GM20000 (cell line): ENCODE measurements around the gene RRAS.

Experiments
- DNase-seq: peaks from one replicate; pipeline ENCODE4 v3.0.0; 2012; ENCODE audit warnings: low spot score
- CTCF ChIP-seq: IDR thresholded peaks from 2 replicates; pipeline ENCODE4 v1.5.1; 2012; ENCODE audit warnings: mild to moderate bottlenecking, control low read depth; ENCODE audit errors: extremely low read depth, missing control alignments

RRAS gene

GRCh38 chr19:49601482-49602038 is 38.4 kb downstream of the RRAS start:
- TF ChIP-seq CTCF: no peak
- peak; percentile 12 for DNase-seq

GRCh38 chr19:49599378-49600295 is 40.3 kb downstream of the RRAS start:
- no peak for TF ChIP-seq CTCF
- DNase-seq: peak; percentile 40

- DNase-seq: peak; percentile 11
- TF ChIP-seq CTCF: no peak
Measured at GRCh38 chr19:49597703-49597974, 42.3 kb downstream of the RRAS start.

GRCh38 chr19:49596954-49597702 is 42.8 kb downstream of the RRAS start:
- TF ChIP-seq CTCF: no peak
- DNase-seq: peak; percentile 37

GRCh38 chr19:49596407-49596806 is 43.5 kb downstream of the RRAS start:
- TF ChIP-seq CTCF: no peak
- peak; percentile 33 for DNase-seq

- peak; percentile 18 for DNase-seq
- no peak for TF ChIP-seq CTCF
Measured at GRCh38 chr19:49595819-49596404, 44.0 kb downstream of the RRAS start.
